Common myeloid progenitor, CD34-positive (primary cell): Measurements from ENCODE around the gene PCOLCE2.
"Not testable (repeated sequence)": the region's sequence is repeated elsewhere in the genome, so short reads cannot be mapped to it uniquely, and the experiment has no call there.

Experiments
- CTCF ChIA-PET: fragments of 350-600 bp; sonication (Branson Sonifier 250); formaldehyde crosslinking; loops from one replicate; lab custom pipeline; 2021; ENCODE audit warnings: antibody characterized with exemption; lab: Charles Lee
- POLR2A ChIA-PET: fragments of 350-600 bp; sonication (Branson Sonifier 250); formaldehyde crosslinking; loops from one replicate; lab custom pipeline; 2021; ENCODE audit warnings: antibody characterized with exemption; lab: Charles Lee
- DNase-seq, 3 donors: peaks; one replicate each; pipeline versions ENCODE4 v3.0.0 to v3.0.0-alpha.2; 2013
- H3K27ac ChIP-seq, 2 experiments: 1 replicate in 1 of 2; 2 replicates in 1 of 2; pipeline ENCODE4 v1.7.0; 2013; ENCODE audit warnings: inconsistent platforms in 2 of 2, low read length in 2 of 2, mild to moderate bottlenecking in 2 of 2, low read depth in 1 of 2, moderate library complexity in 1 of 2; ENCODE audit not compliant: severe bottlenecking in 2 of 2, insufficient read depth in 1 of 2, poor library complexity in 1 of 2
- H3K27me3 ChIP-seq, 5 experiments: replicated peaks in 2 of 5; 1 replicate in 3 of 5; 2 replicates in 2 of 5; pipeline versions ENCODE4 v1.6.1 to v1.7.0; 2013; ENCODE audit warnings: low read length in 4 of 5, mild to moderate bottlenecking in 2 of 5, moderate library complexity in 2 of 5, inconsistent platforms in 1 of 5; ENCODE audit not compliant: insufficient read depth in 5 of 5, control insufficient read depth in 4 of 5
- H3K36me3 ChIP-seq, 4 experiments: 1 replicate in 2 of 4; 2 replicates in 2 of 4; pipeline versions ENCODE4 v1.6.1 to v1.7.0; 2013; ENCODE audit warnings: low read length in 3 of 4, control low read depth in 1 of 4, mild to moderate bottlenecking in 1 of 4; ENCODE audit not compliant: control insufficient read depth in 4 of 4, insufficient read depth in 4 of 4
- H3K4me1 ChIP-seq, 4 experiments: 1 replicate in 3 of 4; 2 replicates in 1 of 4; pipeline versions ENCODE4 v1.6.1 to v1.7.1; 2013; ENCODE audit warnings: low read length in 3 of 4, mild to moderate bottlenecking in 3 of 4, control low read depth in 1 of 4, inconsistent platforms in 1 of 4, moderate library complexity in 1 of 4; ENCODE audit not compliant: control insufficient read depth in 4 of 4, insufficient read depth in 4 of 4; ENCODE audit errors: control extremely low read depth in 1 of 4
- H3K4me3 ChIP-seq, 7 experiments: 1 replicate in 4 of 7; 2 replicates in 3 of 7; pipeline versions ENCODE4 v1.5.1 to v1.7.0; 2013; ENCODE audit warnings: mild to moderate bottlenecking in 7 of 7, low read length in 6 of 7, moderate library complexity in 6 of 7, inconsistent platforms in 2 of 7, low read depth in 2 of 7, control low read depth in 1 of 7; ENCODE audit not compliant: insufficient read depth in 4 of 7, control insufficient read depth in 1 of 7; ENCODE audit errors: extremely low read depth in 1 of 7
- H3K9me3 ChIP-seq, 5 experiments: 1 replicate in 4 of 5; 2 replicates in 1 of 5; pipeline versions ENCODE4 v1.6.1 to v1.7.1; 2013; ENCODE audit warnings: low read length in 4 of 5, mild to moderate bottlenecking in 2 of 5, inconsistent platforms in 1 of 5, low read depth in 1 of 5, moderate library complexity in 1 of 5; ENCODE audit not compliant: control insufficient read depth in 4 of 5, insufficient read depth in 2 of 5; ENCODE audit errors: control extremely low read depth in 1 of 5
- WGBS: methylation state at CpG from one replicate; pipeline ENCODE4 v1.1.5; 2013; ENCODE audit not compliant: insufficient coverage; 5-methylcytosine and 5-hydroxymethylcytosine counted together

The PCOLCE2 gene

GRCh38 chr3:142875099-142875498 is 13.8 kb downstream of the PCOLCE2 start:
- Histone ChIP-seq H3K9me3 (no peaks in the 10 kb centered on the region), H3K4me3 (no peak overlapping the region), H3K27ac (no peak overlapping the region), H3K27me3 (peaks cover 0 to 2% (median 0%) of the 10 kb centered on the region in 5 experiments), H3K36me3 (no peaks in the 10 kb centered on the region), H3K4me1 (no peaks in the 10 kb centered on the region)
- no peak for DNase-seq
- WGBS: 100% methylated on average over 5 of the region's 5 CpGs
- CTCF ChIA-PET: interaction anchor here (1.8 to 2.8 kb wide), 2 partner anchors 11 to 47 kb away, joined by 7 to 9 read pairs; no protein-coding TSS in a partner anchor
- POLR2A ChIA-PET: no interaction called here

GRCh38 chr3:142868382-142868781 is 20.5 kb downstream of the PCOLCE2 start:
- DNase-seq, H3K36me3 ChIP-seq, H3K4me1 ChIP-seq, H3K4me3 ChIP-seq, H3K9me3 ChIP-seq, H3K27ac ChIP-seq, CTCF ChIA-PET, H3K27me3 ChIP-seq, POLR2A ChIA-PET: not testable (repeated sequence)
- 91% methylated on average over 6 of the region's 8 CpGs for WGBS

GRCh38 chr3:142866841-142867631 is 21.8 kb downstream of the PCOLCE2 start:
- H3K36me3 ChIP-seq: no peaks in the 10 kb centered on the region
- H3K9me3 ChIP-seq: no peaks in the 10 kb centered on the region
- H3K4me1 ChIP-seq: no peaks in the 10 kb centered on the region
- no peak for DNase-seq
- H3K4me3 ChIP-seq: no peak overlapping the region
- POLR2A ChIA-PET: no interaction called here
- 88% methylated on average over 6 of the region's 9 CpGs for WGBS
- CTCF ChIA-PET: no interaction called here
- H3K27ac ChIP-seq: no peak overlapping the region
- peaks cover 0 to under 1% (median 0%) of the 10 kb centered on the region in 5 experiments for H3K27me3 ChIP-seq

- peaks cover 0 to 3% (median 0%) of the 10 kb centered on the region in 5 experiments for H3K27me3 ChIP-seq
- H3K36me3 ChIP-seq: no peaks in the 10 kb centered on the region
- H3K27ac ChIP-seq: no peak overlapping the region
- no peak overlapping the region for H3K4me3 ChIP-seq
- WGBS: 94% methylated on average over 3 of the region's 8 CpGs
- ChIA-PET CTCF (interaction anchor here (0.9 kb wide), 1 partner anchor 12 kb away, joined by 3 read pairs; no protein-coding TSS in a partner anchor), POLR2A (no interaction called here)
- H3K4me1 ChIP-seq: no peaks in the 10 kb centered on the region
- DNase-seq: peak in 1 of 3 donors; percentile 2
- no peaks in the 10 kb centered on the region for H3K9me3 ChIP-seq
Observed at GRCh38 chr3:142863930-142864920, 24.7 kb downstream of the PCOLCE2 start.

GRCh38 chr3:142863010-142863817 is 25.7 kb downstream of the PCOLCE2 start:
- H3K27me3 ChIP-seq: peaks cover 0 to 3% (median 0%) of the 10 kb centered on the region in 5 experiments
- H3K27ac ChIP-seq: no peak overlapping the region
- H3K9me3 ChIP-seq: no peaks in the 10 kb centered on the region
- no peak for DNase-seq
- CTCF ChIA-PET: interaction anchor here (0.9 kb wide), 1 partner anchor 11 kb away, joined by 3 read pairs; no protein-coding TSS in a partner anchor
- no peaks in the 10 kb centered on the region for H3K4me1 ChIP-seq
- H3K36me3 ChIP-seq: no peaks in the 10 kb centered on the region
- 71% methylated on average over 4 of the region's 7 CpGs for WGBS
- no peak overlapping the region for H3K4me3 ChIP-seq
- POLR2A ChIA-PET: no interaction called here

GRCh38 chr3:142861926-142862325 is 27.0 kb downstream of the PCOLCE2 start:
- 97% methylated on average over 3 of the region's 4 CpGs for WGBS
- H3K4me1 ChIP-seq: no peaks in the 10 kb centered on the region
- no peaks in the 10 kb centered on the region for H3K9me3 ChIP-seq
- H3K27ac ChIP-seq: no peak overlapping the region
- peaks cover 0 to 3% (median 0%) of the 10 kb centered on the region in 5 experiments for H3K27me3 ChIP-seq
- POLR2A ChIA-PET: no interaction called here
- CTCF ChIA-PET: interaction anchor here (1.6 kb wide), 1 partner anchor 33 kb away, joined by 4 read pairs; no protein-coding TSS in a partner anchor
- no peak overlapping the region for H3K4me3 ChIP-seq
- no peaks in the 10 kb centered on the region for H3K36me3 ChIP-seq
- no peak for DNase-seq
